Measurements from ENCODE around the gene STMND1.
A peak's percentile ranks its signal among the peaks of the same experiment; 100 is the strongest.

Gene STMND1

DNA sequence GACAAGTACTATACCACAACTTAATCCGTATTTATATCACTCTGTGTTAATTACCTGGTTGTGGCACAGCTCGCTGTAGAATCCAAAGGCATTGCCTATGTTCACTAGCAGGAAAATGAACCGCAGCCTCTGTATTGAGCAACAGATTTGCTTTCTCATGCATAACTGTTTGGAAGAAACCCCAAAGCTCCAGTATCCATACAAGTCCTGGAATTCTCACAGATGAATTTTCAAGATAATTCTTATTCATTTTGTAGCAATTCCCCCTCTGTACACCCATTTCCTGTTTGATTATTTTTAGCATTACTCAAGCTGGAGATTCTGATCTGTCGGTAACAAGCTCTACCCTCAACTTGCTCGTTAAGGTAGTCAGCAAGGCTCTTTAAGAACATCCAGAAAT lies 63.5 kb downstream of the STMND1 start:
- DNase-seq (ENCODE audit: low spot score) = peak; percentile 21

GRCh38 chr6:17167327-17167979 lies 65.6 kb downstream of the STMND1 start:
- peak; percentile 49 for DNase-seq (ENCODE audit: low spot score)

DNA sequence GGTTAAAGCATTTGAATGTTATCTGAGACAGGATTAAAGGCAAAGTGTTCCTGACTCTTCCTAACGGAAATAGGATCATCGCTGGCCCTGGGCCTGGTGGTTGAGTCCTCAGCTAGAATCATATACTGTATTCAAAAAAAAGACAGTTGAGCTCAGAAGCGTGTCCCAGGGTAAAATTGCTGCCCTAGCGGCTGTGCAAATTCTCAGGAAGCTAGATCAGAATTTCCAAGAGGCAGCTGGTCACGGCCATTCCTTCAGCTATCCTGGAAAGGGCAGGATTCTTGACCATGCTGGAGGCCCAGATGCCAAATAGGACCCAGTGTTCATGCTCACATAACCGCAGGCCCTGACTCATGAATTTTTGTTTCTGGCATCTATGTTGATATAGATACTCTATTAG lies 67.4 kb downstream of the STMND1 start:
- peak; percentile 6 for DNase-seq (ENCODE audit: low spot score)

GRCh38 chr6:17169711-17170110 lies 67.9 kb downstream of the STMND1 start:
- no peak for DNase-seq (ENCODE audit: low spot score)

GRCh38 chr6:17172836-17173470 lies 71.1 kb downstream of the STMND1 start:
- no peak for DNase-seq (ENCODE audit: low spot score)

DNA sequence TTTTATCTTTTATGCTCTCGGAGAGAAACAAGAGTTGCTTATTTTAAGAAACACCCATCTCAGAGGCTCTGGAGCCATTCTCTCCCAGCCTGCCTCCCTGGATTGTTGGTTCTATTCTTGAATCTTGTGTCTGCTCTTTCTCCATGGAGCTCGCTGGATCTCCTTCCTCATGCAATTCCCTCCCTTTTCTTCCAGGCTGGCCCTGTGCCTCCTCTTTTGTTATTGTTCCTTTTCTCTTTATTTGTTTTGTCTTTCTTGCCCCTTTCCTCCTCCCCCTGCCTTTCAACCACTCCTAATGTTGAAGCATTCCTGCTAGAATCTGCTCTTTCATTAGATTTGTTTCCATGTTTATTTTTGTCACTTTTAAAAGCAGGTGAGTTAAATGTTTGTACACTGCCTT lies 76.5 kb downstream of the STMND1 start:
- DNase-seq (ENCODE audit: low spot score) = no peak

- DNase-seq (ENCODE audit: low spot score) = peak; percentile 48
These were observed 77.1 kb downstream of the STMND1 start for GRCh38 chr6:17178754-17179529.

DNA sequence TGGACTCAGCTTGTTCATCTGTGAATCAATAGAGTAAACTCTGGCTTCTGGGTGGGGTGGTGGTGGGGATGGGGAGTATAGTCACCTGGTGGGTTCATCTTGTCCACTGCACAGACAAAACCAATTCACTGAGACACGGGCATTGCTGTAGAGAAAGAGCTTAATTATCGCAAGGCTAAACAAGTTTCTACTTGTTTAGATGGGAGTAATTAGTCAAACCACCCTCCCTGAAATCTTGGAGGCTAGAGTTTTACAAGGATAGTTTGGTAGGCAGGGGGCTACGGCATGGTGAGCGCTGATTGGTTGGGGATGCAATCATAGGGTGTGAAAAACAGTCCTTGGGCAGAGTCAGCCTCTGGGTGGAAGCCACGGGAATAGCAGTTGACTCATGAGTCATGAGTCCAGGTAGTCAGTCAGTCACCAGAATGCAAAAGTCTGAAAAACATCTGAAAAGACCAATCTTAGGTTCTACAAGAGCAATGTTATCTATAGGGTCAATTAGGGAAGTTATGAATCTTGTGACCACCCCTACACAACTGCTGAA lies 77.8 kb downstream of the STMND1 start:
- DNase-seq (ENCODE audit: low spot score) = no peak
